ENCODE data around the gene UNC5B. TPM values are rescaled to one million over a fixed set of nuclear protein-coding genes. Genes with fewer than 3 reads are reported as not detected.

The UNC5B gene
- polyA plus RNA-seq, 1 donor (not counting 4 experiments of a cell fraction or from before 2014, with no cell fraction given): 1.1 TPM

DNA sequence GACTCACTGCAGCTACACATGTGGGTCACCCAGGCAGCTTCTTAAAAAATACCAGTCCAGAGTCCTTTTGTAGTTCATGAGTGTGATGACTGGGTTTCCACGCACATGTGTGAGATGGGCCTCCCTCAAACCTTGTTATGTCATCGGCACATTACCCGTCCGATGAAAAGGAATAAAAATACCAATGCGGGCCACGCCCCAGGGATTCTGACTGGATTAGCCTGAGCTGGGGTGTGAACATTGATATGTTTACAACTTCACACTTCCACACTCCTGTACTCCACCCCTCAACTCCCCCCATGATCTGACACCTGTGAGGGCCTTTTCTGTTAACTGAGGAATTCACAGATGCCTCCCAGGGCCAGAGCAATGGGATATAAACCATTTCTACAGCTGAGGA, 112.9 kb downstream of the UNC5B start:
- dilution Hi-C loops (cut with MboI; ENCODE audit: extremely low pct_ligation_motif_present, low sequenced_read_pairs): no loop called here
- no peak for DNase-seq (ENCODE audit: low read depth, low spot score)
- no peak for FAIRE-seq
- Histone ChIP-seq H2AFZ (ENCODE audit: control insufficient read depth, low read length) (no peak overlapping the region), H4K20me1 (ENCODE audit: control insufficient read depth, extremely low read depth, insufficient read depth, low read length) (no peaks in the 10 kb centered on the region), H3K79me2 (ENCODE audit: control insufficient read depth, insufficient read depth, low read length) (no peaks in the 10 kb centered on the region), H3K9me3 (ENCODE audit: control insufficient read depth, low read depth, low read length) (no peaks in the 10 kb centered on the region), H3K9me1 (ENCODE audit: control insufficient read depth, extremely low read depth, insufficient read depth, low read length) (no peaks in the 10 kb centered on the region), H3K4me3 (ENCODE audit: control insufficient read depth in 2 of 3, extremely low read depth in 1 of 3, insufficient read depth in 2 of 3, low read depth in 1 of 3, low read length in 3 of 3) (no peak overlapping the region), H3K36me3 (ENCODE audit: control insufficient read depth in 2 of 2, extremely low read depth in 1 of 2, insufficient read depth in 2 of 2, low read length in 2 of 2) (no peaks in the 10 kb centered on the region), H3K9ac (ENCODE audit: control insufficient read depth, extremely low read depth, insufficient read depth, low read length) (no peak overlapping the region), H3K27me3 (ENCODE audit: control insufficient read depth, extremely low read depth, insufficient read depth, low read length) (peaks cover 23% of the 10 kb centered on the region), H3K27ac (ENCODE audit: control insufficient read depth, insufficient read depth, low read length) (no peak overlapping the region), H3K4me2 (ENCODE audit: control insufficient read depth, extremely low read depth, insufficient read depth, low read depth, low read length) (no peak overlapping the region), H3K4me1 (ENCODE audit: control insufficient read depth, extremely low read depth, insufficient read depth, low read length) (no peaks in the 10 kb centered on the region)
- TF ChIP-seq, protein P1, sequence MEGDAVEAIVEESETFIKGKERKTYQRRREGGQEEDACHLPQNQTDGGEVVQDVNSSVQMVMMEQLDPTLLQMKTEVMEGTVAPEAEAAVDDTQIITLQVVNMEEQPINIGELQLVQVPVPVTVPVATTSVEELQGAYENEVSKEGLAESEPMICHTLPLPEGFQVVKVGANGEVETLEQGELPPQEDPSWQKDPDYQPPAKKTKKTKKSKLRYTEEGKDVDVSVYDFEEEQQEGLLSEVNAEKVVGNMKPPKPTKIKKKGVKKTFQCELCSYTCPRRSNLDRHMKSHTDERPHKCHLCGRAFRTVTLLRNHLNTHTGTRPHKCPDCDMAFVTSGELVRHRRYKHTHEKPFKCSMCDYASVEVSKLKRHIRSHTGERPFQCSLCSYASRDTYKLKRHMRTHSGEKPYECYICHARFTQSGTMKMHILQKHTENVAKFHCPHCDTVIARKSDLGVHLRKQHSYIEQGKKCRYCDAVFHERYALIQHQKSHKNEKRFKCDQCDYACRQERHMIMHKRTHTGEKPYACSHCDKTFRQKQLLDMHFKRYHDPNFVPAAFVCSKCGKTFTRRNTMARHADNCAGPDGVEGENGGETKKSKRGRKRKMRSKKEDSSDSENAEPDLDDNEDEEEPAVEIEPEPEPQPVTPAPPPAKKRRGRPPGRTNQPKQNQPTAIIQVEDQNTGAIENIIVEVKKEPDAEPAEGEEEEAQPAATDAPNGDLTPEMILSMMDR (optimal IDR thresholded peaks at IDR 0.05 in 1 of 3, IDR thresholded peaks at IDR 0.05 in 1 of 3, conservative IDR thresholded peaks at IDR 0.05 in 1 of 3; ENCODE audit: extremely low read depth in 1 of 3, insufficient read depth in 2 of 3, low read length in 3 of 3): no peak
- TF ChIP-seq EZH2 (IDR thresholded peaks at IDR 0.05; ENCODE audit: low read length): no peak

DNA sequence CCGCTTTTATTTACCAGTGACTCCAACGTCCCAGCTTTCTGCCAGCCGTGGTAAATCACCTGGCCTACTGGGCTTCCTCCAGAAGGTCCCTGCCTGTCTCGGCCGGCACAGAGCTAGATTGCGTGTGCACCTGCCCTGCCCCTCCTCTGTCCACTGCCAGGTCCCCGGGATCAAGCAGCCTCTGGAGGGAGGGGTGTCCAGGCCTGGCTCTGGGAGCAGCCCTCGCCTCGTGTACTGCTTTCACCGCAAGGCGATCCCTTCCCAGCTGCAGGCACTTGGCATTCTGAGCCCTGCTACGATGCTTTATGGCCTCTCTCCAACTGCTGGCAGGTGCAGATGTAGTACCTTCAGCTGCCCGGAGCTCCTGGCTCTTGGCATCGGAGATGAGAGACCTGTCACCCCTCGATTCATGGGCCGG, 114.1 kb downstream of the UNC5B start:
- TF ChIP-seq, protein P1 (optimal IDR thresholded peaks at IDR 0.05 in 1 of 3, IDR thresholded peaks at IDR 0.05 in 1 of 3, conservative IDR thresholded peaks at IDR 0.05 in 1 of 3; ENCODE audit: extremely low read depth in 1 of 3, insufficient read depth in 2 of 3, low read length in 3 of 3): no peak
- TF ChIP-seq EZH2 (IDR thresholded peaks at IDR 0.05; ENCODE audit: low read length): peak; percentile 59
- DNase-seq (ENCODE audit: low read depth, low spot score) (no peak), FAIRE-seq (no peak)
- Histone ChIP-seq H3K27me3 (ENCODE audit: control insufficient read depth, extremely low read depth, insufficient read depth, low read length) (peaks cover 18% of the 10 kb centered on the region), H3K9me3 (ENCODE audit: control insufficient read depth, low read depth, low read length) (no peaks in the 10 kb centered on the region), H3K27ac (ENCODE audit: control insufficient read depth, insufficient read depth, low read length) (no peak overlapping the region), H2AFZ (ENCODE audit: control insufficient read depth, low read length) (no peak overlapping the region), H3K9me1 (ENCODE audit: control insufficient read depth, extremely low read depth, insufficient read depth, low read length) (no peaks in the 10 kb centered on the region), H3K4me1 (ENCODE audit: control insufficient read depth, extremely low read depth, insufficient read depth, low read length) (no peaks in the 10 kb centered on the region), H3K4me3 (ENCODE audit: control insufficient read depth in 2 of 3, extremely low read depth in 1 of 3, insufficient read depth in 2 of 3, low read depth in 1 of 3, low read length in 3 of 3) (no peak overlapping the region), H4K20me1 (ENCODE audit: control insufficient read depth, extremely low read depth, insufficient read depth, low read length) (no peaks in the 10 kb centered on the region), H3K9ac (ENCODE audit: control insufficient read depth, extremely low read depth, insufficient read depth, low read length) (no peak overlapping the region), H3K36me3 (ENCODE audit: control insufficient read depth in 2 of 2, extremely low read depth in 1 of 2, insufficient read depth in 2 of 2, low read length in 2 of 2) (no peaks in the 10 kb centered on the region), H3K4me2 (ENCODE audit: control insufficient read depth, extremely low read depth, insufficient read depth, low read depth, low read length) (no peak overlapping the region), H3K79me2 (ENCODE audit: control insufficient read depth, insufficient read depth, low read length) (no peaks in the 10 kb centered on the region)
- dilution Hi-C loops (cut with MboI; ENCODE audit: extremely low pct_ligation_motif_present, low sequenced_read_pairs): no loop called here
